Keratinocyte (primary cell): ENCODE measurements around the gene ENG. TPM values are rescaled to one million over a fixed set of nuclear protein-coding genes. Genes with fewer than 3 reads are reported as not detected.

ENCODE experiments used
- DNase-seq: peaks from one replicate; pipeline ENCODE4 v3.0.0-alpha.2; 2011; ENCODE audit warnings: low read depth, missing footprints, low spot score
- FAIRE-seq: peaks from 2 replicates; lab custom pipeline; 2011; peaks lifted over from hg19 to GRCh38; lab: Jason Lieb, UNC
- H2AFZ ChIP-seq: 2 replicates; pipeline ENCODE4 v1.6.0; 2012; ENCODE audit warnings: low read length, control low read depth, inconsistent platforms; ENCODE audit not compliant: control insufficient read depth
- H3K27ac ChIP-seq: 2 replicates; pipeline ENCODE4 v1.5.1; 2011; ENCODE audit warnings: low read length; ENCODE audit not compliant: control insufficient read depth, insufficient read depth
- H3K27me3 ChIP-seq: 3 replicates; pipeline ENCODE4 v1.6.0; 2011; ENCODE audit warnings: low read length; ENCODE audit not compliant: control insufficient read depth, insufficient read depth; ENCODE audit errors: extremely low read depth
- H3K36me3 ChIP-seq, 2 experiments: 2 replicates in 1 of 2; 3 replicates in 1 of 2; pipeline ENCODE4 v1.5.1; 2011; ENCODE audit warnings: low read length in 2 of 2, mild to moderate bottlenecking in 1 of 2; ENCODE audit not compliant: control insufficient read depth in 2 of 2, insufficient read depth in 2 of 2; ENCODE audit errors: extremely low read depth in 1 of 2
- H3K4me1 ChIP-seq: 3 replicates; pipeline ENCODE4 v1.5.1; 2011; ENCODE audit warnings: low read length; ENCODE audit not compliant: control insufficient read depth, insufficient read depth; ENCODE audit errors: extremely low read depth
- H3K4me2 ChIP-seq: 3 replicates; pipeline ENCODE4 v1.6.0; 2011; ENCODE audit warnings: low read depth, low read length; ENCODE audit not compliant: control insufficient read depth, insufficient read depth; ENCODE audit errors: extremely low read depth
- H3K4me3 ChIP-seq, 3 experiments: fragments of 200-600 bp in 1 of 3; sonication (generic) in 1 of 3; 2 replicates in 2 of 3; 3 replicates in 1 of 3; pipeline ENCODE4 v1.5.1; 2011 to 2016; ENCODE audit warnings: low read length in 3 of 3, mild to moderate bottlenecking in 3 of 3, control low read depth in 2 of 3, inconsistent platforms in 1 of 3, low read depth in 1 of 3, mixed read lengths in 1 of 3, mixed run types in 1 of 3, moderate library complexity in 1 of 3; ENCODE audit not compliant: control insufficient read depth in 2 of 3, insufficient read depth in 2 of 3; ENCODE audit errors: extremely low read depth in 1 of 3
- H3K79me2 ChIP-seq: 2 replicates; pipeline ENCODE4 v1.6.0; 2012; ENCODE audit warnings: low read length; ENCODE audit not compliant: control insufficient read depth, insufficient read depth
- H3K9ac ChIP-seq: 3 replicates; pipeline ENCODE4 v1.6.0; 2011; ENCODE audit warnings: low read length; ENCODE audit not compliant: control insufficient read depth, insufficient read depth; ENCODE audit errors: extremely low read depth
- H3K9me1 ChIP-seq: 3 replicates; pipeline ENCODE4 v1.6.0; 2011; ENCODE audit warnings: low read length; ENCODE audit not compliant: control insufficient read depth, insufficient read depth; ENCODE audit errors: extremely low read depth
- H3K9me3 ChIP-seq: 2 replicates; pipeline ENCODE4 v1.5.1; 2012; ENCODE audit warnings: low read depth, low read length; ENCODE audit not compliant: control insufficient read depth
- H4K20me1 ChIP-seq: 3 replicates; pipeline ENCODE4 v1.6.0; 2011; ENCODE audit warnings: low read length; ENCODE audit not compliant: control insufficient read depth, insufficient read depth; ENCODE audit errors: extremely low read depth
- EZH2 ChIP-seq: IDR thresholded peaks from one replicate; pipeline ENCODE4 v1.6.1; 2012; ENCODE audit warnings: inconsistent platforms, mild to moderate bottlenecking, low read length, moderate library complexity
- dilution Hi-C: fragments of 300-500 bp; cut with MboI; formaldehyde crosslinking; loops from one replicate; pipeline ENCODE4 v1.7.0; 2020; ENCODE audit warnings: low sequenced_read_pairs; ENCODE audit not compliant: extremely low pct_ligation_motif_present
- polyA plus RNA-seq, 5 experiments: library from polyadenylated mRNA; depleted of rRNA in 3 of 5; stranded (reverse) in 3 of 5; stranded (forward) in 1 of 5; unstranded in 1 of 5; fragments of >200 nt; gene quantifications; 1 replicate in 1 of 5; 2 replicates in 3 of 5; 3 replicates in 1 of 5; pipeline versions ENCODE4 v1.2.1 to v1.2.3, GENCODE V29; 2011 to 2012; ENCODE audit warnings: missing spikeins in 2 of 5, low read depth in 1 of 5, low replicate concordance in 1 of 5
- TF ChIP-seq, protein P1 (sequence below), 3 experiments: IDR thresholded peaks in 1 of 3; conservative IDR thresholded peaks in 1 of 3; optimal IDR thresholded peaks in 1 of 3; 2 replicates in 2 of 3; 3 replicates in 1 of 3; pipeline versions ENCODE3 to v1.5.1; 2011; ENCODE audit warnings: low read length in 3 of 3, mild to moderate bottlenecking in 3 of 3, moderate library complexity in 2 of 3, control low read depth in 1 of 3, inconsistent platforms in 1 of 3; ENCODE audit not compliant: insufficient read depth in 2 of 3; ENCODE audit errors: extremely low read depth in 1 of 3

Gene ENG
- polyA plus RNA-seq, 1 donor (not counting 4 experiments of a cell fraction or from before 2014, with no cell fraction given) = 0.22 TPM

DNA sequence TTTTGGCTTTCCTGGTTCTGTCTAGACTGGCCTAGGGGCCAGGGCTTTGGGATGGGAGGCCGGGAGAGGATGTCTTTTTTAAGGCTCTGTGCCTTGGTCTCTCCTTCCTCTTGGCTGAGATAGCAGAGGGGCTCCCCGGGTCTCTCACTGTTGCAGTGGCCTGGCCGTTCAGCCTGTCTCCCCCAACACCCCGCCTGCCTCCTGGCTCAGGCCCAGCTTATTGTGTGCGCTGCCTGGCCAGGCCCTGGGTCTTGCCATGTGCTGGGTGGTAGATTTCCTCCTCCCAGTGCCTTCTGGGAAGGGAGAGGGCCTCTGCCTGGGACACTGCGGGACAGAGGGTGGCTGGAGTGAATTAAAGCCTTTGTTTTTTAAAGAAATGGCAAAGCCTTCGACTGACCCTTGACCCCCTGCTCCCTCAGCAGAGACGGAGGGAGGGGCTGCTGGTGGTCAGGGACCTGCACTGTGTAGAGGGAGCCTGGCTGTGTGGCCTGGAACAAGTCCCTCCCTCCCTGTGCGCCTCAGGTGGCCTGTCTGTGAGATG is 40.7 kb downstream of the ENG start:
- H3K36me3 ChIP-seq = peaks cover 32 to 34% of the 10 kb centered on the region in 2 experiments
- peaks cover 7% of the 10 kb centered on the region for H4K20me1 ChIP-seq
- no peaks in the 10 kb centered on the region for H3K9me3 ChIP-seq
- H3K27ac ChIP-seq = no peak overlapping the region
- TF ChIP-seq, protein P1, sequence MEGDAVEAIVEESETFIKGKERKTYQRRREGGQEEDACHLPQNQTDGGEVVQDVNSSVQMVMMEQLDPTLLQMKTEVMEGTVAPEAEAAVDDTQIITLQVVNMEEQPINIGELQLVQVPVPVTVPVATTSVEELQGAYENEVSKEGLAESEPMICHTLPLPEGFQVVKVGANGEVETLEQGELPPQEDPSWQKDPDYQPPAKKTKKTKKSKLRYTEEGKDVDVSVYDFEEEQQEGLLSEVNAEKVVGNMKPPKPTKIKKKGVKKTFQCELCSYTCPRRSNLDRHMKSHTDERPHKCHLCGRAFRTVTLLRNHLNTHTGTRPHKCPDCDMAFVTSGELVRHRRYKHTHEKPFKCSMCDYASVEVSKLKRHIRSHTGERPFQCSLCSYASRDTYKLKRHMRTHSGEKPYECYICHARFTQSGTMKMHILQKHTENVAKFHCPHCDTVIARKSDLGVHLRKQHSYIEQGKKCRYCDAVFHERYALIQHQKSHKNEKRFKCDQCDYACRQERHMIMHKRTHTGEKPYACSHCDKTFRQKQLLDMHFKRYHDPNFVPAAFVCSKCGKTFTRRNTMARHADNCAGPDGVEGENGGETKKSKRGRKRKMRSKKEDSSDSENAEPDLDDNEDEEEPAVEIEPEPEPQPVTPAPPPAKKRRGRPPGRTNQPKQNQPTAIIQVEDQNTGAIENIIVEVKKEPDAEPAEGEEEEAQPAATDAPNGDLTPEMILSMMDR (optimal IDR thresholded peaks at IDR 0.05 in 1 of 3, IDR thresholded peaks at IDR 0.05 in 1 of 3, conservative IDR thresholded peaks at IDR 0.05 in 1 of 3; ENCODE audit: extremely low read depth in 1 of 3, insufficient read depth in 2 of 3, low read length in 3 of 3) = no peak
- TF ChIP-seq EZH2 = no peak
- peaks cover 19% of the 10 kb centered on the region for H3K4me1 ChIP-seq
- H3K4me3 ChIP-seq = no peak overlapping the region
- H2AFZ ChIP-seq = no peak overlapping the region
- DNase-seq (no peak), FAIRE-seq (no peak)
- no peaks in the 10 kb centered on the region for H3K79me2 ChIP-seq
- H3K9me1 ChIP-seq = peaks cover 3% of the 10 kb centered on the region
- no peak overlapping the region for H3K4me2 ChIP-seq
- dilution Hi-C loops = no loop called here
- no peak overlapping the region for H3K9ac ChIP-seq
- no peaks in the 10 kb centered on the region for H3K27me3 ChIP-seq

DNA sequence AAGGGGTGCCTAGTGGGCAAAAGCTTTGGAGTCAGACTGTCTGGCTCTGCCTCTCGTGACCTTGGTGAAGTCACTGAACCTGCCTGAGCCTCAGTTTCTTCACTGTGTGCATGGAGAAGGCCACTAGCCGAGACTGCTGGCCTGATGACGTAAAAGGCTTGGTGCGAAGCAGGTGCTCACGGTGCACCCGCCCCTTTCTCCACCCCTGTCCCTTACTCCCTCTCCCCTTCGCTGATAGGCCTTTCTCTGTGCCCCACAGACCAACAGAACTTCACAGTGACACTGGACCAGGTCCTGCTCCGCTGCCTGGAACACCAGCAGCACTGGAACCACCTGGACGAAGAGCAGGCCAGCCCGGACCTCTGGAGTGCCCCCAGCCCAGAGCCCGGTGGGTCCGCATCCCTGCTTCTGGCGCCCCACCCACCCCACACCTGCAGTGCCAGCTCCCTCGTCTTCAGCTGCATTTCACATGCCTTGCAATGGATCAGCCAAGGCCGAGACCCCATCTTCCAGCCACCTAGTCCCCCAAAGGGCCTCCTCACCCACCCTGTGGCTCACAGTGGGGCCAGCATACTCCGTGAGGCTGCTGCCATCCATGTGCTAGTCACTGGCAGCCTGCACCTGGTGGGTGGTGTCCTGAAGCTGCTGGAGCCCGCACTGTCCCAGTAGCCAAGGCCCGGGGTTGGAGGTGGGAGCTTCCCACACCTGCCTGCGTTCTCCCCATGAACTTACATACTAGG is 41.4 kb downstream of the ENG start:
- peaks cover 3% of the 10 kb centered on the region for H3K9me1 ChIP-seq
- dilution Hi-C loops = no loop called here
- no peak for FAIRE-seq
- H4K20me1 ChIP-seq = peaks cover 7% of the 10 kb centered on the region
- H3K4me2 ChIP-seq = no peak overlapping the region
- no peaks in the 10 kb centered on the region for H3K27me3 ChIP-seq
- no peaks in the 10 kb centered on the region for H3K9me3 ChIP-seq
- no peak overlapping the region for H3K4me3 ChIP-seq
- peaks cover 19% of the 10 kb centered on the region for H3K4me1 ChIP-seq
- H3K79me2 ChIP-seq = no peaks in the 10 kb centered on the region
- DNase-seq = no peak
- no peak overlapping the region for H2AFZ ChIP-seq
- TF ChIP-seq, protein P1 (optimal IDR thresholded peaks at IDR 0.05 in 1 of 3, IDR thresholded peaks at IDR 0.05 in 1 of 3, conservative IDR thresholded peaks at IDR 0.05 in 1 of 3; ENCODE audit: extremely low read depth in 1 of 3, insufficient read depth in 2 of 3, low read length in 3 of 3) = no peak
- no peak for TF ChIP-seq EZH2
- no peak overlapping the region for H3K27ac ChIP-seq
- peaks cover 36 to 39% of the 10 kb centered on the region in 2 experiments for H3K36me3 ChIP-seq
- no peak overlapping the region for H3K9ac ChIP-seq
